ENCODE data around the gene FPR3. TPM values are rescaled to one million over a fixed set of nuclear protein-coding genes. Genes with fewer than 3 reads are reported as not detected.

FPR3 gene
- total and polyA plus RNA-seq, 9 of the 15 experiments (the other 6 are each of a cell fraction or from before 2014, with no cell fraction given) = 0.08 to 0.51 (median 0.22) TPM; not detected in 1

GRCh38 chr19:51802775-51803174 is 7.8 kb downstream of the FPR3 start:
- peaks cover 9% of the 10 kb centered on the region for H3K9me3 ChIP-seq (replicated peaks; ENCODE audit: control insufficient read depth, insufficient read depth, low read depth, low read length)
- no peak overlapping the region for H2AFZ ChIP-seq (ENCODE audit: low read depth, low read length)
- peaks cover 27 to 84% of the 10 kb centered on the region in 2 experiments for H3K4me1 ChIP-seq (replicated peaks in 1 of 2; ENCODE audit: control insufficient read depth in 2 of 2, insufficient read depth in 2 of 2, low read length in 2 of 2)
- 0 out of 3 replicates have a peak, but pooled peaks cover 2% of the 10 kb centered on the region for H3K36me3 ChIP-seq (ENCODE audit: control insufficient read depth, insufficient read depth, low read length)
- no peak for ATAC-seq
- no TSS peak for BruUV-seq (replicated peaks)
- H3K4me2 ChIP-seq (ENCODE audit: insufficient read depth, low read length) = no peak overlapping the region
- ChIA-PET CTCF (ENCODE audit: low intra/inter-chr PET ratio) (no interaction called here), POLR2A (no interaction called here)
- intact Hi-C loops (cut with micrococcal nuclease) (no loop called here), in situ Hi-C loops (cut with MboI) (no loop called here)
- H3K79me2 ChIP-seq (ENCODE audit: control insufficient read depth, insufficient read depth, low read length) = peaks cover 13% of the 10 kb centered on the region; the same call in 2 of the 3 replicates
- FAIRE-seq = no peak
- DNase-seq (ENCODE audit: extremely low read depth in 1 of 4, low spot score in 3 of 4) = no peak
- no peaks in the 10 kb centered on the region for H3K9me1 ChIP-seq (ENCODE audit: control insufficient read depth, insufficient read depth, low read length)
- no peak overlapping the region for H3K4me3 ChIP-seq
- no peak overlapping the region for H3K9ac ChIP-seq (ENCODE audit: insufficient read depth in 1 of 2, low read depth in 2 of 2, low read length in 2 of 2)
- no peak overlapping the region; the same call in 2 of the 3 replicates for H3K27ac ChIP-seq (ENCODE audit: extremely low read depth, low read depth, low read length)
- H3K27me3 ChIP-seq (ENCODE audit: control insufficient read depth in 2 of 2, insufficient read depth in 2 of 2, low read length in 2 of 2) = no peaks in the 10 kb centered on the region
- H4K20me1 ChIP-seq (replicated peaks; ENCODE audit: control insufficient read depth, insufficient read depth, low read length) = no peaks in the 10 kb centered on the region
- 73% methylated on average over 2 of the region's 2 CpGs for WGBS (ENCODE audit: insufficient coverage, low coverage, missing lambda C conversion rate)
- TF ChIP-seq TRIM28 (IDR thresholded peaks at IDR 0.05) (peak; percentile 81; the same call in 1 of the 2 replicates), HNRNPLL (IDR thresholded peaks at IDR 0.05; ENCODE audit: low read depth, low read length, poor library complexity, severe bottlenecking) (no peak), ZNF316 (IDR thresholded peaks at IDR 0.05) (peak; percentile 86), HDAC2 (IDR thresholded peaks at IDR 0.05) (no peak), ZNF124 (CRISPR knock-in tag; IDR thresholded peaks at IDR 0.05) (no peak), HSF4 (CRISPR knock-in tag; IDR thresholded peaks at IDR 0.05; ENCODE audit: borderline replicate concordance) (no peak), ZNF23 (CRISPR knock-in tag; IDR thresholded peaks at IDR 0.05) (no peak), RFX7 (CRISPR knock-in tag; IDR thresholded peaks at IDR 0.05) (no peak), SMARCA5 (IDR thresholded peaks at IDR 0.05) (no peak), RBM25 (IDR thresholded peaks at IDR 0.05; ENCODE audit: low read depth, low read length, severe bottlenecking) (no peak), RREB1 (CRISPR knock-in tag; IDR thresholded peaks at IDR 0.05) (no peak), MEIS2 (IDR thresholded peaks at IDR 0.05; ENCODE audit: partially characterized antibody) (no peak), TRIM24 (IDR thresholded peaks at IDR 0.05) (peak; percentile 21 to 80; a peak in 3 of 4 replicates), THRB (CRISPR knock-in tag; conservative IDR thresholded peaks at IDR 0.05) (no peak), ZNF280B (CRISPR knock-in tag; IDR thresholded peaks at IDR 0.05) (no peak), CEBPG (CRISPR knock-in tag; IDR thresholded peaks at IDR 0.05) (no peak), CEBPG (tag; conservative IDR thresholded peaks at IDR 0.05 in 1 of 2, IDR thresholded peaks at IDR 0.05 in 1 of 2) (no peak)
